Fibroblast of the conjunctiva (primary cell): ENCODE data around the gene CFAP251.

Experiments used
- DNase-seq: peaks from one replicate; pipeline ENCODE4 v3.0.0-alpha.2; 2010; ENCODE audit warnings: low read depth

CFAP251 gene

DNA sequence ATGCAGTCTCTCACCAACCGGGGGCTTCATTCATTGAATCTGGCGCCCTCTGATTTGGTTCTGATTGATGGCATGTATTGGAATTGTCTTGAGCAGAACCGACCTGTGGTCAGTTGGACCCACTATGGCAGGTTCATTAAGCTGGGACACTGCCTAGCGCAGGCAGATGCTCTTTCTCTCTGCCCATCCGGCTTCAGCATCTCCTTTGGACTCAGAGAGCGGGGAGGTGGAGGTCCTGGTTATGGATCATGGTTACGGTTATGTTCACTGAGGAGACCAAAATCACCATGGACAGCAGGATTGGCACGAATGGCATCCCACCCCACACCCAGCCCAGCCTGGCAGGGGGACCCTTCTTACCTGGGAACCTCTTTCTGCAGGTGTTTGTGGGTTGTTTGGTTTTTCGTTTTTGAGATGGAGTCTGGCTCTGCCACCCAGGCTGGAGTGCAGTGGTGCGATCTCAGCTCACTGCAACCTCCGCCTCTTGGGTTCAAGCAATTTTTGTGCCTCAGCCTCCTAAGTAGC lies 86.9 kb downstream of the CFAP251 start:
- DNase-seq = no peak

- DNase-seq = no peak
These were observed 88.0 kb downstream of the CFAP251 start for GRCh38 chr12:122006186-122006926.

DNA sequence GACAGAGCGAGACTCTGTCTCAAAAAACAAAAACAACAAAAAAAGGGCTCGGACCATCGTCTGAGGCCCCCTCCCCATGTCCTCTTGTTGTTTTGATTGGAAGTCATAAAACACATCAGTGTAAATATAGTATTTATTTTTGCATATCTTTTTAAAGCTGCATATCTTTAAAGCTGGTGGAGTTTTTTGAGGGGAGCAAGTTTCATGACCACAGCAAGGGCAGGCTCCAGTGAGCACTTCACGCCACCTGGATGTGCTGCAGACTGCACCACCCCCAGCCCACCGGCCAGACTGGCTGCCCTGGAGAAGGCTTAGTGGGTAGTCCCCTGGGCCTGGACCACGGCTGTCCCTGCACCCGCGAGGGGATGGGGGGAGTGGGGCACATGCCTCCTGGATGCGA lies 91.3 kb downstream of the CFAP251 start:
- no peak for DNase-seq

DNA sequence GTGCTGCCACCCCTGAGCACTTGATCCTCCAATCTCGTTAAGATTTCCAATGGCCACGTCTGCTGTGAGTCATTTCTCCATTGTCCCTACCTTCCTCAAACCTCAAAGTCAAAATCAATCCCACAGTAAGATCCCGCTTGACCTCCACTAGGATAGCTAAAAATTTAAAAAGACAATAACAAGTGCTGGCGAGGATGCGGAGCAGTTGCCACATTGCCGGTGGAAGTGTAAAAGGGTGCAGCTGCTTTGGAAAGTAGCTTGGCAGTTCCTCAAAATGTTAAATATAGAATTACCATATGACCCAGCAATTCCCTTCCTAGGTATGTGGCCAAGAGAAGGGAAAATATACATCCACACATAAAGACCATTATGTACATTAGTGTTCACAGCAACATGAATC lies 93.8 kb downstream of the CFAP251 start:
- DNase-seq = no peak

DNA sequence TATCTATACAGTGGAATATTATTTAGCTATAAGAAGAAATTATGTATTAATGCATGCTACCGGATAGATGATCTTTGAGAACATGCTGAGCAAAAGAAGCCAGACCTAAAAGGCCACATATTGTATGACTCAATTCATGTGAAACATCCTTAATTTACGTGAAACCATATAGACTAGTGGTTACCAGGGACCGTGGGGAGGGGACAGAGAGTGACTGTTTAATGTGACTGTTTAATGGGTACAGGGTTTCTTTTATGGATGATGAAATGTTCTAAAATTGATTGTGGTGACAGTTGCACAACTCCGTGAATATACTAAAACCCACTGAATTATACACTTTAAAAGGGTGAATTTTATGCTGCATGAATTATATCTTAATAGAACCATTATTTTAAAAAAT lies 94.7 kb downstream of the CFAP251 start:
- no peak for DNase-seq

- DNase-seq = no peak
These were observed 95.6 kb downstream of the CFAP251 start for GRCh38 chr12:122013791-122014590.

GRCh38 chr12:122014781-122015180 lies 96.4 kb downstream of the CFAP251 start:
- no peak for DNase-seq

GRCh38 chr12:122018457-122018856 lies 100.1 kb downstream of the CFAP251 start:
- DNase-seq = no peak

- no peak for DNase-seq
These were observed 100.5 kb downstream of the CFAP251 start for GRCh38 chr12:122018937-122019336.

DNA sequence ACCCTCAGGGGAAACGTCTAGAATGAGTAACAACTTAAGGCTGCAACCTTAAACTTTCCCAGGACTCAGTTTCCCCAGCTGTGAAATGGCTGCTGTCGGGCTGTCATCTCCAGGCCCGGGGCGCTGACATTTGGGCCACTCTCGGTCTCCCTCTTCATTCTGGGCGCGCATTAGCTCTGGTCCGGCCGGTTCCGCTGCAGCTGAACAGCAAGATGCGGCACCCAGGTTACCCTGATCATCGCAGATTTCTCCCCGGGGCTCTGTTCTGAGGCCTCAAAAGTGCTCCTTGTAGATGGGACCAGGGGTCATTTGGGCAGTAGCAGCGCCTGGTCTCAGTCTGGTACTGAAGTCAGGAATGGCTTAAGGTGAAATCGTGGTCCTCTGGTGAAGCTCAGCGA lies 102.4 kb downstream of the CFAP251 start:
- no peak for DNase-seq

GRCh38 chr12:122021193-122021821 lies 102.9 kb downstream of the CFAP251 start:
- no peak for DNase-seq

GRCh38 chr12:122021822-122022392 lies 103.5 kb downstream of the CFAP251 start, which contains the start of gene BCL7A:
BCL7A (plus strand) TSS chr12:122021884; CDS start chr12:122022092, 208 bp downstream.
- DNase-seq = peak; percentile 49

DNA sequence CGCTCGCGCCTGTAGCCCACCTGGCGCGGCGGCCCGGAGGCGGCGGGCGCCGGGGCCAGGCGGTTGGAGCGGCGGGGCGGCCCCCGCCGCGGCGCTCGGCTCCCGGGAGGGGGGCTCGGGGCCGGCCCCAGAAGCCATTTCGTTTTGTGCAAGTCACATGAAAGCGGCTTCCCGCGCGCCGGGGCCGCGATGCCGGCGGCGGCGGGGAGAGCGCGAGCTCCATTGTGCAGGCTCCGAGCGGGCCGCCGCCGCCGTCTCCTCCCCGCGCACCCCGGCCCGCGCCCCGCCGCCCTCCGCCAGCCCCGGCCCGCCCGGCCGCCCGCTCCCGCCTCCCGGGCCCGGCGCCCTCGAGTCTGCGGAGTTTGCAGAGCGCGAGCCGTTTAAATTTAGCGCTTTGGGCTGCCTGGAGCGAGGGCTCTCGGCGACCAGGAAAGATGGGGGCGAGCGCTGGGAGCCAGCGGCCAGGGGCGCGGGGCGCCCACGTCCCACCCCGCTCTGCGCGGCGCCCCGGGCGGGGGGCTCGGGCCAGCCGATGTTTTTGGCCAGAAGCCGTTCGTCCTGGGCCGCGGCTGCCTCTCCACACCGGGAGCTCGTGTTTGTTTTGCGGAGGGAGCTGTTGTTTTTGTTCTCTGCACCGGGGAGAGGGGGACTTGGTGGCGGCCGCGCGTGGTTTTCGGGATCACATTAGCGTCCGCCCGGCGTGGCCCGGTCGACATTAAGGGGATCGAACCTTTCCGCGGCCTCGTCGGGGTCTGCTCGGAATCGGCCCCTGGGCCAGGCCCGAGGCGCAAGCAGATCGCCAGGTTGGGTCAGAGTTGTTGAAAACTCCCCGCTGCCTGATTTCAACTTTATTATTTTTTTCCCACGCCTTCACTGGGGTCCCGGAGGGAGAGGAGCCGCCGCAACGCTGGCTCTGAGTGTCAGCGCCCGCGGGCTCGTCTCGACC lies 104.3 kb downstream of the CFAP251 start:
- no peak for DNase-seq

DNA sequence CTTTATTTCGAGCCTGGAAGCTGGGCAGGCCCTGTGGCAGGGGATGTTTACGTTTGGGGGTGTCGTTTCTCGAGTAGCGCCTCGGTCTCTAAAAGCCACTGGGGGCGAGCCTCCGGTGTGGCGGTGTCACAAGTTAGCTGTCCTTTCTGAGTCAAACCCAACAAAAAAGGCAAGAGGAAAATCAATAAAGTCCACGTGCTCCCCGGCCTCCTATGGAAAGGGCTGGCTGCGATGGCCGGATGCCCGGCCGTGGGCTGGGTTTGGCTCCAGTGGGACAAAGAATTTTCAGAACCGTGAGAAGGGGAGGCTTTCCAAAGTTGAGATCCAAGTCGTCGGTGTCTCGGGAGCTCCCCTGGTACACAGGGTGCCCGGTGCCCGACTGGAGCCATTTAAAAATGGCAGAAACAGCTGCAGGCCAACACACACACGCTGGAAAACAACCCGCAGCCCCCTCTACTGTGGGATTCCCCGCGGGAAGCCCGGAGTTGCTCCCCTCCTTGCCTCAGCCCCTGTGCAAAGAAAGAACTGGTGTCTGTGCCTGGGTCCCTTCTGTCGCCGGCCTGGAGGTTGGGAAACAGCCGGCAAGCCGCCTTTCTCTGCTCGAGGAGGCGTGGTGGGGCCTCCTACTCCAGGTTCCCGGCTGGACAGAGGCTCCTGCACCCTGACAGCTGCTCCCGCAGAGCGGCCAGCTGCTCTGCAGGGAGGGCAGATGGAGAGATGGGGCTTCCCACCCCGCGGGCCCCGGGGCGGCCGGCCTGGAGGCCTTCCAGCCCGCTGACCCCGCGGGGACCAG lies 105.1 kb downstream of the CFAP251 start:
- DNase-seq = peak; percentile 28

DNA sequence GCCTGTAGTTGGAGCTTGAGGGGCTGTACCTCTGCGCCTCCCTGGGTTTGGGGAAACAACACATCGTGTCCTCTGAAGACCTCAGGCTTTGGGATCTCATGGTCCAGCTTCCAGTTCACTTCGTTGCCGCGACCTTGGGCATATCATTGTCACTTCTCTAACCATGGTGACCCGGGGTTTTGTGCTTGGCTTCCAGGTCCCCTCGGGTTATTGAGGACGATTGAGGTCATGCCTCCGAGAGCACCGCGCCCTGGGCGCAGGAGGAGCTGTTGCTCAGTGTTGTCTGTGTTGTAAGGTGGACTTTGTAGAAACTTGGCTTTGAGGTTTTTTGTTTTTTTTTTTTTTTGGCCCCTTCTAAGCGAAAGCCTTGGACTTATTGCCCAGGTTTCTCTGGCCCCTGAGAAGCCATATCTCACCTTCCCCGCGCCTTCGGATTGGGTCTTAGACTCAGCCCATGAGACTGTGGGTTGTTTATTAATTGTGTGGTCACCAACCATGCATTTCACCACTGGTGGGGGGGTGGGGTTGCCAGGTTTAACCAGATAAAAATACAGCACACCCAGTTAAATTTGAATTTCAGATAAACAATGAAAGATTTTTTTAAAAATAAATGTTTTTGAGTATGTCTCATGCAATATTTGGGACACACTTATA lies 105.9 kb downstream of the CFAP251 start:
- no peak for DNase-seq

DNA sequence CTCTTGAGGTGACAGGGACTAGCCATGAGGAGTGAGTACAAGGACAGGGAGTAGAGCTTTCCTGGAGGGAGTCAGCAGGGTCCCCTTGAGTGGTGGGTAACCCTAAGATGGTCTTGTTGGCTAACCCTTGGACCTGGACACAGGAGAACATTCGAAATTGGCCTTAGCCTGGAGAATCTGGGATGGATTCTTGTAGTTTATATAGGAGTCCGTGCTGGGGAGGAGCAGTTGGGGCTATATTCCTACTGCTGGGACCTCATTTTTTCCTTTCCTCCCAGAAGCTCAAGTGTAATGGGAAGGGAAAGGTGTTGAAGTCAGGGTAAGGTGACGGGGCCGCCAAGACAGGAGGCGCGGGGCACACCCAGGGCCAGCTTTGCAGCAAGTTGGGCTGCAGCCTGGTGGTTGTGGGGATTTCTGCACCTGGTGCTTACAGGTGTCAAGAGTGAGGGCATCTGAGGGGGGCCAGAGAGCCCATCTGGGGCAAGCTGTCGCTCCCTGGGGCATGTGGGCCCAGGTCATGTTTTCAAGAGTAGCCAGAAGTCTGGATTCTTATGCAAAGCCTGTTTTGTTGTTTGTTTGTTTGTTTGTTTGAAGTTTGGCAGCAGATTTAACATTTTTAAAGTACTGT lies 108.4 kb downstream of the CFAP251 start:
- DNase-seq = no peak

DNA sequence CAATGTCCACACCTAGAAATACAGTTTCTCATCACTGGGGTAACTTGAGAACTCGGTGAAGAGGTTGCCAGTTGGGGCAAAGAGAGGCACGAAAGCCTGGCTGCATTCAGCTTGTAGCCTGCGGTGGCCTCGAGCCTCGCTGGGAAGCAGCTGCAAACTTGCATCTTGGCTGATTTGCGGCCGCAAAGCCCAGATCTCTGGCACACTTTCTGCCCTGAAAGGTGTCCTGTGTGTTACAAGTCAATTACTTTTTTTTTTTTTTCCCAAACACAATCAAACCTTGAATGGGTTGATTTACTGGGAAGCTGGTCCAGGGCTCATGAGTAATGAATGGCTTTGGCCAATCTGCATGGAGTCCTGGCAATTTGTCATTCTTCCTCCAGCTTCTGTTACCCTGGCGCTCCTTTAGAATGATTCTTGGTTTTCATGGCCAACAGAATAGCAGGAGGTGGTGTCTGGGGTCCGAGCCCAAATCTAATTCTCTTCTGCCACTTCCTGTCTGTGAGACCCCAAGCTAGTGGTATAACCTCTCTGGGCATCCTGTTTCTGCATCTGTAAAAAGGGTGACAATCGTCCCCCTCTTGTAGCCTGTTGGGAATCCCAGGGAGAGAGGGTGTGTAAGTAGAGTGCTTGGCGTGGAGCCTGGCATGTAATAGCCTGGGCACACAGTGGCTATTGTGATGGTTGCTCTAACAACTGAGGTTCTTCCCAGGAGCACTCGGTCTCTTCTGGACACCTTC lies 109.9 kb downstream of the CFAP251 start:
- DNase-seq = no peak

DNA sequence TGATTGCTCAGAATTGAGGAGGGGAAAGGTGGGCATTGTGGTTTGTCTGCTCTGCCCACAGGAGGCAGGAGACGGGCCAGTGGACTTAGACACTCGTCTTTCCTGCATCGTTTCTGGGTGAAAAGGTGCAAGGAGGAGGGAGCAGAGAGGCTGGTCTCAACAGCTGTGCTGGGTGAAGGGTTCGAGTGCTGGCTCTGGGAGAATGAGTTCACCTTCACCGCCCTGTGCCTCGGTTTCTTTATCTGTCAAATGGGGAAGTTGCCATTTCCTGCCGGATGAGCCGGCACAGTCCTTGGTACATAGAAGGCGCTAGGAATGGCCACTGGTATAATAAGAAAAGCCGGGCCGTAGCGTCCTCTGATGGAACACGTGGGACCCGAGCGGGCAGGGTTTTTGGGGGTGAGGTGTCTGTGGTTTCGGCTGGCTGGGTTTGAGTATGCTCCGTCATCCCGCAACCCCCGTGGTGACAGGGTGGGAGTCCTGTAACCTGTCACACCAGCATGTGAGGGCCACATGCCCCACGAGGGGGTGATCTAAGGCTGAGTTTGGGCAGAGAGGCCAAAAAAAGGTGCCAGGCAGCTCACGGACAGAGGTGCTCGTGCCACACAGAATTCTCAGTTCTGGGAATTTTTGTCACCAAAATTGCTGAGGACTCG lies 110.6 kb downstream of the CFAP251 start:
- DNase-seq = no peak
